GM21619 (cell line): ENCODE measurements around the gene C22orf42.
"Not testable (repeated sequence)": the region's sequence is repeated elsewhere in the genome, so short reads cannot be mapped to it uniquely, and the experiment has no call there.

Experiments
- ATAC-seq: cut with Tn5 transposase; IDR thresholded peaks from one replicate; pipeline ENCODE4 v1.9.1; 2021; ENCODE audit not compliant: unreplicated experiment

C22orf42 gene

GRCh38 chr22:32185821-32186220, 26.7 kb upstream of the C22orf42 start:
- no peak for ATAC-seq

GRCh38 chr22:32183625-32184024, 24.5 kb upstream of the C22orf42 start:
- no peak for ATAC-seq

GRCh38 chr22:32181043-32181442, 21.9 kb upstream of the C22orf42 start:
- no peak for ATAC-seq

- ATAC-seq, result no peak
Observed at GRCh38 chr22:32177221-32177765, 18.2 kb upstream of the C22orf42 start.

- ATAC-seq, result no peak
Observed at GRCh38 chr22:32175683-32176644, 16.9 kb upstream of the C22orf42 start.

GRCh38 chr22:32175115-32175514, 16.0 kb upstream of the C22orf42 start:
- no peak for ATAC-seq

GRCh38 chr22:32165681-32166080, 6.6 kb upstream of the C22orf42 start:
- ATAC-seq, result no peak

- no peak for ATAC-seq
Observed at GRCh38 chr22:32164075-32164860, 5.2 kb upstream of the C22orf42 start.

GRCh38 chr22:32160411-32160810, 1.3 kb upstream of the C22orf42 start:
- not testable (repeated sequence) for ATAC-seq

- ATAC-seq, result not testable (repeated sequence)
Observed at GRCh38 chr22:32157632-32158031, 1.5 kb downstream of the C22orf42 start.

- not testable (repeated sequence) for ATAC-seq
Observed at GRCh38 chr22:32154727-32155126, 4.4 kb downstream of the C22orf42 start.

- not testable (repeated sequence) for ATAC-seq
Observed at GRCh38 chr22:32151641-32152040, 7.5 kb downstream of the C22orf42 start.

- not testable (repeated sequence) for ATAC-seq
Observed at GRCh38 chr22:32150647-32151046, 8.5 kb downstream of the C22orf42 start.

GRCh38 chr22:32148372-32148771, 10.7 kb downstream of the C22orf42 start:
- not testable (repeated sequence) for ATAC-seq

- ATAC-seq, result not testable (repeated sequence)
Observed at GRCh38 chr22:32147128-32147527, 12.0 kb downstream of the C22orf42 start.

- ATAC-seq, result no peak
Observed at GRCh38 chr22:32144496-32145274, 14.4 kb downstream of the C22orf42 start.

- ATAC-seq, result no peak
Observed at GRCh38 chr22:32142600-32142999, 16.5 kb downstream of the C22orf42 start.

- not testable (repeated sequence) for ATAC-seq
Observed at GRCh38 chr22:32140688-32141087, 18.4 kb downstream of the C22orf42 start.

GRCh38 chr22:32138576-32138975, 20.5 kb downstream of the C22orf42 start:
- not testable (repeated sequence) for ATAC-seq

- not testable (repeated sequence) for ATAC-seq
Observed at GRCh38 chr22:32137731-32138324, 21.3 kb downstream of the C22orf42 start.
